ENCODE results near the gene ADAMTS12.

ADAMTS12 gene

GRCh38 chr5:33476992-33477391, 414.8 kb downstream of the ADAMTS12 start:
- no peak for TF ChIP-seq PATZ1 (CRISPR knock-in tag; IDR thresholded peaks at IDR 0.05; ENCODE audit: borderline replicate concordance)
- TF ChIP-seq ZNF70 (CRISPR knock-in tag; IDR thresholded peaks at IDR 0.05), result no peak
- TF ChIP-seq ZNF8 (CRISPR knock-in tag; IDR thresholded peaks at IDR 0.05), result no peak
- TF ChIP-seq OSR1 (CRISPR knock-in tag; IDR thresholded peaks at IDR 0.05), result no peak
- no peak for TF ChIP-seq ZFP3 (CRISPR knock-in tag; IDR thresholded peaks at IDR 0.05)
- no peak for ATAC-seq

- ATAC-seq, result no peak
- TF ChIP-seq OSR1 (CRISPR knock-in tag; IDR thresholded peaks at IDR 0.05), result no peak
- TF ChIP-seq ARNTL (CRISPR knock-in tag; IDR thresholded peaks at IDR 0.05; ENCODE audit: borderline replicate concordance, low read depth), result no peak
- no peak for TF ChIP-seq ZNF8 (CRISPR knock-in tag; IDR thresholded peaks at IDR 0.05)
- no peak for TF ChIP-seq SNAI2 (CRISPR knock-in tag; IDR thresholded peaks at IDR 0.05)
- TF ChIP-seq, protein P1, sequence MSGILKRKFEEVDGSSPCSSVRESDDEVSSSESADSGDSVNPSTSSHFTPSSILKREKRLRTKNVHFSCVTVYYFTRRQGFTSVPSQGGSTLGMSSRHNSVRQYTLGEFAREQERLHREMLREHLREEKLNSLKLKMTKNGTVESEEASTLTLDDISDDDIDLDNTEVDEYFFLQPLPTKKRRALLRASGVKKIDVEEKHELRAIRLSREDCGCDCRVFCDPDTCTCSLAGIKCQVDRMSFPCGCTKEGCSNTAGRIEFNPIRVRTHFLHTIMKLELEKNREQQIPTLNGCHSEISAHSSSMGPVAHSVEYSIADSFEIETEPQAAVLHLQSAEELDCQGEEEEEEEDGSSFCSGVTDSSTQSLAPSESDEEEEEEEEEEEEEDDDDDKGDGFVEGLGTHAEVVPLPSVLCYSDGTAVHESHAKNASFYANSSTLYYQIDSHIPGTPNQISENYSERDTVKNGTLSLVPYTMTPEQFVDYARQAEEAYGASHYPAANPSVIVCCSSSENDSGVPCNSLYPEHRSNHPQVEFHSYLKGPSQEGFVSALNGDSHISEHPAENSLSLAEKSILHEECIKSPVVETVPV (CRISPR knock-in tag; IDR thresholded peaks at IDR 0.05), result no peak
- no peak for TF ChIP-seq ZFP30 (CRISPR knock-in tag; IDR thresholded peaks at IDR 0.05)
- TF ChIP-seq BACH2 (CRISPR knock-in tag; IDR thresholded peaks at IDR 0.05; ENCODE audit: borderline replicate concordance), result no peak
- no peak for TF ChIP-seq ISL1 (CRISPR knock-in tag; IDR thresholded peaks at IDR 0.05)
- TF ChIP-seq CREB5 (CRISPR knock-in tag; IDR thresholded peaks at IDR 0.05; ENCODE audit: low read depth), result no peak
- TF ChIP-seq TCF4 (CRISPR knock-in tag; IDR thresholded peaks at IDR 0.05; ENCODE audit: borderline replicate concordance), result no peak
- TF ChIP-seq ZC3H10 (CRISPR knock-in tag; IDR thresholded peaks at IDR 0.05), result no peak
- no peak for TF ChIP-seq RARB (CRISPR knock-in tag; IDR thresholded peaks at IDR 0.05)
- TF ChIP-seq, protein P2, sequence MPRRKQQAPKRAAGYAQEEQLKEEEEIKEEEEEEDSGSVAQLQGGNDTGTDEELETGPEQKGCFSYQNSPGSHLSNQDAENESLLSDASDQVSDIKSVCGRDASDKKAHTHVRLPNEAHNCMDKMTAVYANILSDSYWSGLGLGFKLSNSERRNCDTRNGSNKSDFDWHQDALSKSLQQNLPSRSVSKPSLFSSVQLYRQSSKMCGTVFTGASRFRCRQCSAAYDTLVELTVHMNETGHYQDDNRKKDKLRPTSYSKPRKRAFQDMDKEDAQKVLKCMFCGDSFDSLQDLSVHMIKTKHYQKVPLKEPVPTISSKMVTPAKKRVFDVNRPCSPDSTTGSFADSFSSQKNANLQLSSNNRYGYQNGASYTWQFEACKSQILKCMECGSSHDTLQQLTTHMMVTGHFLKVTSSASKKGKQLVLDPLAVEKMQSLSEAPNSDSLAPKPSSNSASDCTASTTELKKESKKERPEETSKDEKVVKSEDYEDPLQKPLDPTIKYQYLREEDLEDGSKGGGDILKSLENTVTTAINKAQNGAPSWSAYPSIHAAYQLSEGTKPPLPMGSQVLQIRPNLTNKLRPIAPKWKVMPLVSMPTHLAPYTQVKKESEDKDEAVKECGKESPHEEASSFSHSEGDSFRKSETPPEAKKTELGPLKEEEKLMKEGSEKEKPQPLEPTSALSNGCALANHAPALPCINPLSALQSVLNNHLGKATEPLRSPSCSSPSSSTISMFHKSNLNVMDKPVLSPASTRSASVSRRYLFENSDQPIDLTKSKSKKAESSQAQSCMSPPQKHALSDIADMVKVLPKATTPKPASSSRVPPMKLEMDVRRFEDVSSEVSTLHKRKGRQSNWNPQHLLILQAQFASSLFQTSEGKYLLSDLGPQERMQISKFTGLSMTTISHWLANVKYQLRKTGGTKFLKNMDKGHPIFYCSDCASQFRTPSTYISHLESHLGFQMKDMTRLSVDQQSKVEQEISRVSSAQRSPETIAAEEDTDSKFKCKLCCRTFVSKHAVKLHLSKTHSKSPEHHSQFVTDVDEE (CRISPR knock-in tag; IDR thresholded peaks at IDR 0.05), result no peak
- TF ChIP-seq GLIS3 (CRISPR knock-in tag; IDR thresholded peaks at IDR 0.05), result no peak
Measured at GRCh38 chr5:33475706-33476105, 416.1 kb downstream of the ADAMTS12 start.

- ATAC-seq, result no peak
- TF ChIP-seq BACH2 (CRISPR knock-in tag; IDR thresholded peaks at IDR 0.05; ENCODE audit: borderline replicate concordance) (no peak), SNAI2 (CRISPR knock-in tag; IDR thresholded peaks at IDR 0.05) (no peak), OSR1 (CRISPR knock-in tag; IDR thresholded peaks at IDR 0.05) (no peak), ZFP30 (CRISPR knock-in tag; IDR thresholded peaks at IDR 0.05) (no peak), ZC3H10 (CRISPR knock-in tag; IDR thresholded peaks at IDR 0.05) (no peak)
- TF ChIP-seq, protein P1 (CRISPR knock-in tag; IDR thresholded peaks at IDR 0.05), result no peak
Measured at GRCh38 chr5:33474931-33475499, 416.8 kb downstream of the ADAMTS12 start.

- no peak for ATAC-seq
- no peak for TF ChIP-seq TOX (CRISPR knock-in tag; IDR thresholded peaks at IDR 0.05; ENCODE audit: borderline replicate concordance)
- TF ChIP-seq ZNF70 (CRISPR knock-in tag; IDR thresholded peaks at IDR 0.05), result no peak
- no peak for TF ChIP-seq ZC3H10 (CRISPR knock-in tag; IDR thresholded peaks at IDR 0.05)
- TF ChIP-seq ZFP3 (CRISPR knock-in tag; IDR thresholded peaks at IDR 0.05), result no peak
- TF ChIP-seq ISL1 (CRISPR knock-in tag; IDR thresholded peaks at IDR 0.05), result no peak
- no peak for TF ChIP-seq PPARA (CRISPR knock-in tag; IDR thresholded peaks at IDR 0.05; ENCODE audit: borderline replicate concordance)
- no peak for TF ChIP-seq ZNF8 (CRISPR knock-in tag; IDR thresholded peaks at IDR 0.05)
- no peak for TF ChIP-seq ARNTL (CRISPR knock-in tag; IDR thresholded peaks at IDR 0.05; ENCODE audit: borderline replicate concordance, low read depth)
- no peak for TF ChIP-seq OSR1 (CRISPR knock-in tag; IDR thresholded peaks at IDR 0.05)
- no peak for TF ChIP-seq RARB (CRISPR knock-in tag; IDR thresholded peaks at IDR 0.05)
- no peak for TF ChIP-seq ZNF565 (CRISPR knock-in tag; conservative IDR thresholded peaks at IDR 0.05; ENCODE audit: low read depth)
- TF ChIP-seq PATZ1 (CRISPR knock-in tag; IDR thresholded peaks at IDR 0.05; ENCODE audit: borderline replicate concordance), result no peak
- TF ChIP-seq, protein P1 (CRISPR knock-in tag; IDR thresholded peaks at IDR 0.05), result no peak
- no peak for TF ChIP-seq TCF4 (CRISPR knock-in tag; IDR thresholded peaks at IDR 0.05; ENCODE audit: borderline replicate concordance)
- TF ChIP-seq SNAI2 (CRISPR knock-in tag; IDR thresholded peaks at IDR 0.05), result no peak
- TF ChIP-seq GLIS3 (CRISPR knock-in tag; IDR thresholded peaks at IDR 0.05), result no peak
- TF ChIP-seq ZFP30 (CRISPR knock-in tag; IDR thresholded peaks at IDR 0.05), result no peak
- TF ChIP-seq ESRRG (CRISPR knock-in tag; IDR thresholded peaks at IDR 0.05), result no peak
Measured at GRCh38 chr5:33474004-33474403, 417.8 kb downstream of the ADAMTS12 start.

All from SK-N-SH treated with all-trans-retinoic acid at 6 μM for 48 hours (cell line).